GM18511 (cell line): Measurements from ENCODE around the gene TMEM260.

ENCODE experiments used
- ATAC-seq: cut with Tn5 transposase; IDR thresholded peaks from one replicate; pipeline ENCODE4 v1.9.1; 2021; ENCODE audit warnings: mild to moderate bottlenecking, moderate library complexity; ENCODE audit not compliant: unreplicated experiment

Gene TMEM260

GRCh38 chr14:56579345-56580220, at the start of gene TMEM260:
TSS of gene TMEM260 (plus strand) at chr14:56579798. CDS start at chr14:56579915, 117 bp downstream.
- peak; percentile 92 for ATAC-seq

GRCh38 chr14:56532546-56532945, 47.1 kb upstream of the TMEM260 start:
- no peak for ATAC-seq

- no peak for ATAC-seq
Observed at GRCh38 chr14:56534656-56535055, 44.9 kb upstream of the TMEM260 start.

- ATAC-seq = no peak
Observed at GRCh38 chr14:56539862-56540261, 39.7 kb upstream of the TMEM260 start.

- ATAC-seq = no peak
Observed at GRCh38 chr14:56543436-56543835, 36.2 kb upstream of the TMEM260 start.

GRCh38 chr14:56549721-56550120, 29.9 kb upstream of the TMEM260 start:
- ATAC-seq = no peak

- ATAC-seq = no peak
Observed at GRCh38 chr14:56552615-56553014, 27.0 kb upstream of the TMEM260 start.

- no peak for ATAC-seq
Observed at GRCh38 chr14:56554301-56554700, 25.3 kb upstream of the TMEM260 start.

GRCh38 chr14:56555921-56556570, 23.6 kb upstream of the TMEM260 start:
- ATAC-seq = no peak

- ATAC-seq = no peak
Observed at GRCh38 chr14:56559182-56559581, 20.4 kb upstream of the TMEM260 start.

- ATAC-seq = no peak
Observed at GRCh38 chr14:56561606-56562005, 18.0 kb upstream of the TMEM260 start.

GRCh38 chr14:56562883-56563282, 16.7 kb upstream of the TMEM260 start:
- ATAC-seq = no peak

GRCh38 chr14:56569174-56569573, 10.4 kb upstream of the TMEM260 start:
- ATAC-seq = no peak

GRCh38 chr14:56570295-56570694, 9.3 kb upstream of the TMEM260 start:
- no peak for ATAC-seq

GRCh38 chr14:56580221-56580711, 668 bp downstream of the TMEM260 start:
- ATAC-seq = peak; percentile 16

GRCh38 chr14:56581041-56581727, 1.6 kb downstream of the TMEM260 start:
- no peak for ATAC-seq

GRCh38 chr14:56585461-56586084, 6.0 kb downstream of the TMEM260 start:
- no peak for ATAC-seq

GRCh38 chr14:56587701-56588100, 8.1 kb downstream of the TMEM260 start:
- no peak for ATAC-seq

- ATAC-seq = no peak
Observed at GRCh38 chr14:56590535-56590960, 10.9 kb downstream of the TMEM260 start.

- no peak for ATAC-seq
Observed at GRCh38 chr14:56592746-56593544, 13.3 kb downstream of the TMEM260 start.
